HG02798 (cell line): Measurements from ENCODE around the gene DCAF11.

Experiments used
- ATAC-seq: cut with Tn5 transposase; IDR thresholded peaks from one replicate; pipeline ENCODE4 v1.9.1; 2021; ENCODE audit warnings: mild to moderate bottlenecking; ENCODE audit not compliant: unreplicated experiment, poor library complexity

The DCAF11 gene

GRCh38 chr14:24116128-24116814 lies 1.7 kb downstream of the DCAF11 start:
- no peak for ATAC-seq

- no peak for ATAC-seq
Measured at GRCh38 chr14:24117179-24117578, 2.6 kb downstream of the DCAF11 start.

GRCh38 chr14:24119691-24120090 lies 5.1 kb downstream of the DCAF11 start:
- ATAC-seq, result no peak

GRCh38 chr14:24121210-24121609 lies 6.6 kb downstream of the DCAF11 start:
- ATAC-seq, result no peak

- no peak for ATAC-seq
Measured at GRCh38 chr14:24122416-24122815, 7.8 kb downstream of the DCAF11 start.

GRCh38 chr14:24122898-24123297 lies 8.3 kb downstream of the DCAF11 start:
- no peak for ATAC-seq

- ATAC-seq, result peak; percentile 52
Measured at GRCh38 chr14:24123424-24124417, 9.1 kb downstream of the DCAF11 start.

GRCh38 chr14:24126939-24127338 lies 12.4 kb downstream of the DCAF11 start:
- ATAC-seq, result no peak

GRCh38 chr14:24127673-24128072 lies 13.1 kb downstream of the DCAF11 start:
- no peak for ATAC-seq

GRCh38 chr14:24129410-24129998 lies 14.9 kb downstream of the DCAF11 start:
- no peak for ATAC-seq

GRCh38 chr14:24130380-24130716 lies 15.8 kb downstream of the DCAF11 start, which contains the start of gene FITM1:
Gene FITM1, plus strand, starts transcription at chr14:24130659. Its CDS starts 905 bp downstream, at chr14:24131564.
- no peak for ATAC-seq

- no peak for ATAC-seq
Measured at GRCh38 chr14:24130717-24131548, 16.4 kb downstream of the DCAF11 start.

GRCh38 chr14:24131549-24131966 lies 17.0 kb downstream of the DCAF11 start:
- ATAC-seq, result no peak

GRCh38 chr14:24132061-24132685 lies 17.6 kb downstream of the DCAF11 start:
- no peak for ATAC-seq

GRCh38 chr14:24132976-24133375 lies 18.4 kb downstream of the DCAF11 start:
- no peak for ATAC-seq

GRCh38 chr14:24133735-24134134 lies 19.2 kb downstream of the DCAF11 start:
- ATAC-seq, result no peak

- no peak for ATAC-seq
Measured at GRCh38 chr14:24135584-24135833, 20.9 kb downstream of the DCAF11 start.

- ATAC-seq, result peak; percentile 90
Measured at GRCh38 chr14:24135834-24136683, 21.5 kb downstream of the DCAF11 start, which contains the start of gene PSME1. Gene PSME1, plus strand, starts transcription at chr14:24136194. Its CDS starts 69 bp downstream, at chr14:24136263.
